Kidney tubule cell (primary cell): ENCODE data around the gene SNTG2.

ENCODE experiments used
- DNase-seq: peaks from one replicate; pipeline ENCODE4 v3.0.0-alpha.2; 2018; ENCODE audit warnings: low spot score

SNTG2 gene

GRCh38 chr2:1237783-1238182, 287.1 kb downstream of the SNTG2 start:
- DNase-seq = peak; percentile 26

- no peak for DNase-seq
Measured at GRCh38 chr2:1238598-1239138, 288.0 kb downstream of the SNTG2 start.

GRCh38 chr2:1245193-1245592, 294.5 kb downstream of the SNTG2 start:
- no peak for DNase-seq

- no peak for DNase-seq
Measured at GRCh38 chr2:1246239-1246638, 295.6 kb downstream of the SNTG2 start.

- DNase-seq = no peak
Measured at GRCh38 chr2:1246991-1247390, 296.3 kb downstream of the SNTG2 start.

DNA sequence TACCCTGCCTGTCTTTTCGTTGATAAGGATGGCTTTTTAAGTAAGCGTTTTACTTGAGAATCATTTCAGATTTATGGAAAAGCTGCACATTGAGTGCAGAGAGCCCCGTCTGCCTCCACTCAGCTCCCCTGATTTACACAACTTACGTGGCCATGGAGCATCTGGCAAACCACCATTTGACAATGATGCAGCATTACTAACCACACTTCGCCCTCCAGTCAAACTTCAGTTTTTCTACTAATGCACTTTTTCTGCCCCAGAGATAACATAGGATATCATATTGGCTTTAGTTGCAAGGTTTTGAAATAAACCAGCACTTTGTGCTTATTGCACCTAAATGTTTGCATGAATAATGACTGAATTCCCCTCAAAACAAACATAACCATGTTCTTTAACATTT, 297.5 kb downstream of the SNTG2 start:
- DNase-seq = no peak

- no peak for DNase-seq
Measured at GRCh38 chr2:1249897-1250687, 299.4 kb downstream of the SNTG2 start.

GRCh38 chr2:1251520-1251919, 300.9 kb downstream of the SNTG2 start:
- no peak for DNase-seq

GRCh38 chr2:1253629-1254028, 303.0 kb downstream of the SNTG2 start:
- DNase-seq = no peak

GRCh38 chr2:1254662-1255343, 304.2 kb downstream of the SNTG2 start:
- DNase-seq = no peak

- no peak for DNase-seq
Measured at GRCh38 chr2:1256632-1257324, 306.1 kb downstream of the SNTG2 start.

- no peak for DNase-seq
Measured at GRCh38 chr2:1257334-1257733, 306.7 kb downstream of the SNTG2 start.

- DNase-seq = no peak
Measured at GRCh38 chr2:1259746-1260145, 309.1 kb downstream of the SNTG2 start.

GRCh38 chr2:1262609-1263008, 312.0 kb downstream of the SNTG2 start:
- no peak for DNase-seq

GRCh38 chr2:1265454-1265853, 314.8 kb downstream of the SNTG2 start:
- DNase-seq = no peak

DNA sequence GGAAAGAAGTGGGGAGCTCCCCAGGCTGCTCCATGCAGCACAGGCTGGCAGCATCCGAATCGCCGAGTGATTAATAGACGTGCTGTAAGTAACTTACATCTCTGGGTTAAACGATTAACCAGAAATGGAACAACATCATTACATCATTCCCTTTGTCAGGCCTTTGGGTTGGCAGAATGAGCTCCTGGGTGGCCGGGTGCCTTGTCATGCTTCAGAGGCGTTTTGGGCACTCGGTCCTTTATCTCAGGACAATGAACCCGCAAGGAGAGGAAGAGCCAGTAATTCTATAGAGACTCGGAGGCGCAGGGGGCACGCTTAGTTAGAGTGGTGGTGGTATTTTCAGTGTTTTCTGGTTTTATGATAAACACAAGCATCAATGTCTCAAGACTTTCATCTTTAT, 315.7 kb downstream of the SNTG2 start:
- DNase-seq = peak; percentile 75

- peak; percentile 12 for DNase-seq
Measured at GRCh38 chr2:1268034-1268433, 317.4 kb downstream of the SNTG2 start.

- DNase-seq = no peak
Measured at GRCh38 chr2:1269812-1270211, 319.2 kb downstream of the SNTG2 start.

GRCh38 chr2:1272835-1273234, 322.2 kb downstream of the SNTG2 start:
- no peak for DNase-seq

- DNase-seq = no peak
Measured at GRCh38 chr2:1277634-1278033, 327.0 kb downstream of the SNTG2 start.

DNA sequence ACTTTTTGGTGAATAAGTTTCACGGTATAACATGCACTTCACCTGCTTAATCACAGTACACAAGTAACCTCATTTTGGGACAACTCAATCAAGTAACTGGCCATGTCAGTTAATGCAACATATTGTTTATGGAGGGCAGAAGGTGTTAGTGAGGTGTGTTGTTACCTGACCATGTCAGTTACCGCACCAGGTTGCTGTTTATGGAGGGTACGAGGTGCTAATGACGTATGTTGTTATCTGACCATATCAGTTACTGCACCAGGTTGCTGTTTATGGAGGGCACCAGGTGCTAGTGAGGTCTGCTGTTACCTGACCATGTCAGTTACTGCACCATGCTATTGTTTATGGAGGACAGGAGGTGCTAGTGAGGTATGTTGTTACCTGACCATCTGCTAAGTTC, 327.5 kb downstream of the SNTG2 start:
- DNase-seq = no peak

GRCh38 chr2:1278861-1279260, 328.2 kb downstream of the SNTG2 start:
- DNase-seq = no peak

DNA sequence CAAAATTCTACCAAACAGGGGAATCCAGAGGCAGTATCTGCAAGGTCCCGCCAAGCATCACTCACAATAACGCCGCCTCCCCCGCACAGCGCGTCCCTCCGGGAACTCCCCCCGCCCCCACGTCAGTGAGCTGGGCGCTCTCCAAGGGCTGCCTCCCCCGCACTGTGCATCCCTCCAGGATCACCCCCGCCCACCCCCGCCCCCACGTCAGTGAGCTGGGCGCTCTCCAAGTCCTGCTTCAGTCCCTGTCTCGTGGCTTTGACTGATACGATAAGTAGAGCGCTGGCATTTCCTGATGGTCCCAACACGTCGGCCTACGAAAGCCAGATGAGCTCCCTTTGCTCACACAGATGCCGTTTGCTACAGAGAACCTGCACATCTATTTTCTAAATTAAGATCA, 331.9 kb downstream of the SNTG2 start:
- peak; percentile 6 for DNase-seq
